ENCODE data around the gene TMCC2.

- TF ChIP-seq CTCF (conservative IDR thresholded peaks at IDR 0.05; ENCODE audit: low read depth in 2 of 2) = no peak
- no peak for TF ChIP-seq EZH2 (IDR thresholded peaks at IDR 0.05; ENCODE audit: low read depth, unreplicated experiment)
- TF ChIP-seq ZNF331 (CRISPR knock-in tag; IDR thresholded peaks at IDR 0.05; ENCODE audit: low read depth) = no peak
- peak; percentile 33 for TF ChIP-seq REST (IDR thresholded peaks at IDR 0.05; ENCODE audit: unreplicated experiment)
- no peak for TF ChIP-seq CREB1 (CRISPR knock-in tag; IDR thresholded peaks at IDR 0.05; ENCODE audit: low read depth)
- TF ChIP-seq POLR2AphosphoS5 (IDR thresholded peaks at IDR 0.05; ENCODE audit: low read depth) = no peak
- TF ChIP-seq EZH2phosphoT487 (IDR thresholded peaks at IDR 0.05; ENCODE audit: unreplicated experiment) = no peak
Measured at GRCh38 chr1:205243350-205244191, 15.8 kb downstream of the TMCC2 start.

Measured in GM23338 (cell line).